GM13977 (cell line): ENCODE results near the gene NOSTRIN.

Source experiments
- DNase-seq: peaks from one replicate; pipeline ENCODE4 v3.0.0; 2012; ENCODE audit warnings: low spot score
- in situ Hi-C: fragments of 300-500 bp; cut with MboI; formaldehyde crosslinking; loops from one replicate; pipeline ENCODE4 v1.12.0; 2022; ENCODE audit warnings: low sequenced_read_pairs, low pct_unique_long_range_greater_than_20kb, mixed read lengths, inconsistent platforms; ENCODE audit not compliant: unreplicated experiment
- TF ChIP-seq, protein P1 (sequence below): IDR thresholded peaks from 2 replicates; pipeline ENCODE4 v1.5.1; 2012; ENCODE audit warnings: mild to moderate bottlenecking, control low read depth; ENCODE audit not compliant: insufficient read depth; ENCODE audit errors: extremely low read depth, missing control alignments

NOSTRIN gene

DNA sequence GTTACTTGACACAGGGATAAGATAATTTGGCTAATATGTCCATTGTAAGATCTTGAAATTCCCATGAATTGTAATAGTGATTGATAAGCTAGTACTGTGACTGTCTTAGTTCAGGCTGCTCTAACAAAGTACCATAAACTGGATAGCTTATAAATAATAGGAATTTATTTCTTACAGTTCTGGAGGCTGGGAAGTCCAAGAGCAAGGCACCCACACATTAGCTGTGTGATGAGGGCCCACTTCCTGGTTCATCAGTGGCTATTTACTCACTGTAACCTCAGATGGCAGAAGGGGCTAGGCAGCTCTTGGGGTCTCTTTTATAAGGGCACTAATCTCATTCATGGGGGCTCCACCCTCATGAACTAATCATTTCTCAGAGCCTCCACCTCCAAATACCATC is 28.5 kb downstream of the NOSTRIN start:
- TF ChIP-seq, protein P1, sequence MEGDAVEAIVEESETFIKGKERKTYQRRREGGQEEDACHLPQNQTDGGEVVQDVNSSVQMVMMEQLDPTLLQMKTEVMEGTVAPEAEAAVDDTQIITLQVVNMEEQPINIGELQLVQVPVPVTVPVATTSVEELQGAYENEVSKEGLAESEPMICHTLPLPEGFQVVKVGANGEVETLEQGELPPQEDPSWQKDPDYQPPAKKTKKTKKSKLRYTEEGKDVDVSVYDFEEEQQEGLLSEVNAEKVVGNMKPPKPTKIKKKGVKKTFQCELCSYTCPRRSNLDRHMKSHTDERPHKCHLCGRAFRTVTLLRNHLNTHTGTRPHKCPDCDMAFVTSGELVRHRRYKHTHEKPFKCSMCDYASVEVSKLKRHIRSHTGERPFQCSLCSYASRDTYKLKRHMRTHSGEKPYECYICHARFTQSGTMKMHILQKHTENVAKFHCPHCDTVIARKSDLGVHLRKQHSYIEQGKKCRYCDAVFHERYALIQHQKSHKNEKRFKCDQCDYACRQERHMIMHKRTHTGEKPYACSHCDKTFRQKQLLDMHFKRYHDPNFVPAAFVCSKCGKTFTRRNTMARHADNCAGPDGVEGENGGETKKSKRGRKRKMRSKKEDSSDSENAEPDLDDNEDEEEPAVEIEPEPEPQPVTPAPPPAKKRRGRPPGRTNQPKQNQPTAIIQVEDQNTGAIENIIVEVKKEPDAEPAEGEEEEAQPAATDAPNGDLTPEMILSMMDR = no peak
- in situ Hi-C loops = no loop called here
- no peak for DNase-seq

DNA sequence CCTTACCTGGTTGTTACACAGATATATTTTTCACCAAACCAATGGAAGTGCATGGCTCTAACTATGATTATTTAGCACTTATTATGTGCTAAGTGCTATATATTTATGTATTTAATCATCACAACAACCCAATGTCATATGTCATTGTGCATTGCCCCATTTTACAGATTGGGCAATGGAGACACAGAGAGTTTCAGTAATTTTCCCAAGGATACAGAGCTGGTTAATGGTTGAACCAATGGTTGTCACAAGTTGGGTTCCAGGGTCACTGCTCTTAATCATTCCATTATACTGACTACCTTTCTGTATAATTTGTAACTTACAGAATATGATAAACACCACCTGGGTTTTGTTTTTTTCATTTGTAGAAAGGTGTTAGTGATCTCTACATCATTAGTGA is 29.2 kb downstream of the NOSTRIN start:
- in situ Hi-C loops = no loop called here
- TF ChIP-seq, protein P1 = no peak
- DNase-seq = no peak

DNA sequence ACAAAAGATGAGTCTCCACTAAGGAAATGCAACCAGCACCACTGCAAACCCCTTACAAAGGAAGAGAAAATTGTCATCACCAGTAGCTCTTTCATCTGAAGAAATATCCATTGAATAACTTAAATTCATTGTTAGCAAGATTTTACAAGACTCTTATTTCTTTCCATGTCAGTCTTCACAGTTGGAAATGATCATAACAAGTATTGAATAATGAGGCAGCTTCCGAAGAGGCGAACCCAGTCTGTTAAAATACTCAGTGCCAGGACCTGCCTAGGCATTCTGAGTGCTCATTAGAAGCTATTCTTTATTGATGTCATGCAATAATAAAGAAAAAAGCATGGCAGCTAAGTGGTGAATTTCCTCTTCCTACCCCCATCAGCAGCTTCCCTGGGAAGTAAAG is 33.5 kb downstream of the NOSTRIN start:
- TF ChIP-seq, protein P1 = no peak
- in situ Hi-C loops = no loop called here
- DNase-seq = no peak

DNA sequence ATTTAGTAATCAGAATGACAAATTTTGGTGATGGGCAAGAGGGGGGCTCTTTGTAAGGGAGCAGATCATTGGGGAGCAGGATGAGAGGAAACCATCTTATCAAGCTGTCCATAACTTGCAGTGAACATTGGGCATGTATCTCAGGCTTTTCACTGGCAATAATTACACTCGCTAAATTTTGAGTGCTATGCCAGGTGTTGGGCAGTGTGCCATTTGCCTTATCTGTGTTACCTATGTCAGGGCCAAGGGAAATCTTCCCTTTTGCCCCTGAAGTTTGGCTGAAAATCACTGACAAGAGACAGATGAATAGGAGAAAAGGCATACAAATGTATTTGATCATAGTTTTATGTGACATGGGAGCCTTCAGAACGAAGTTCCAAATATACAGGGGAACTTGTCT is 39.0 kb downstream of the NOSTRIN start:
- TF ChIP-seq, protein P1 = no peak
- in situ Hi-C loops = no loop called here
- no peak for DNase-seq

DNA sequence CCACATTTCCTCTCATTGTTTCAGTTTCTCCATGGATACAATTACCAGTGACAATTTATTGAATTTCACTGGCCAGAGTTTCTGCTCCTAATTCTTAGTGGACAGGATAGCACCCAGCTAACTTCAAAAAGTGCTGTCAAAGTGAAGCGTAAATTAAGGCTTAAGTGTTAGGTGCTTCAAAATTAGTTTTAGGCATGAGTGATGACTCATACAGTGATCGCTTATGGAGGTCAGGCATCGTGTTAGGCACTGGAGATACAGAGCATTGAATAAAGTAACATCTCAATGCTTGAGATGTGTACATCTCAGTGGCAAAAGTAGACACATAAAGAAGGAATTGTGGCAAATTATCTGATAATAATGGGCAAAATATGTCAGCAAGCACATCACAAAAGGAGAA is 40.8 kb downstream of the NOSTRIN start:
- in situ Hi-C loops = no loop called here
- no peak for DNase-seq
- TF ChIP-seq, protein P1 = no peak

DNA sequence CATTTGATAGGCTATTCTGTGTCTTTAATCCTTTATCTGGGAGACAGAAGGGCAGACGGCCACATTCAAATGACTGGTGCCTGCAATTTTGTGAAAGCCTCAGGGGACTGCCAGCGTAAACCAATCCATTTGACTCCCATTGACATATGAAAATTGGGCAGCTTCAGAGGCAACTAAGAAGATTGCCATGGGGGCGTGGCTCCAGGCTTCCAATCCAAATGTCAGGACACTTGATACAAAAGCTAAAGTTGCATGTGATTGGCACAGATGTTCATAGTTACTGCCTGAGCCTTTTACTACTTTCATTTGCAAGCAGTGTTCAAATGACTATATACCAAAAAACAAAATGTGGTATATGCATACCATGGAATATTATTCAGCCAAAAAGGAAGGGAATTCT is 45.8 kb downstream of the NOSTRIN start:
- in situ Hi-C loops = no loop called here
- TF ChIP-seq, protein P1 = no peak
- no peak for DNase-seq

DNA sequence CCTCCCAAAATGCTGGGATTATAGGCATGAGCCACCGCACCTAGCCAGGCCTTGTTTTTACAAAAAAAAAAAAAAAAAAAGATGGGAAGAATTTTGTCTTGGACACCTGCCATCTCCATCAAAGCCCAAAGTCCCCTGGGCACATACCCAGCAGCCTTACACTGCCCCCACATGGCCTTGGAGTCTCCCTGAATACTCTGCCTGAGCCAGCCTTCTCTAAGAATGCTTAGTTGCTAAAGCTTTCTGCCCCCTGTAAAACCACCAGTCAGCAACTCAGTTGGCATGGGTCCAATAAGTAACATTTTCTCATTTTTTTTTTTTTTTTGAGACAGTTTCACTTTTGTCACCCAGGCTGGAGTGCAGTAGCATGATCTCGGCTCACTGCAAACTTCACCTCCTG is 47.2 kb downstream of the NOSTRIN start:
- no peak for DNase-seq
- in situ Hi-C loops = no loop called here
- TF ChIP-seq, protein P1 = no peak
